ENCODE data around the gene TRIM15. TPM values are rescaled to one million over a fixed set of nuclear protein-coding genes. Genes with fewer than 3 reads are reported as not detected.
"Not testable (repeated sequence)": the region's sequence is repeated elsewhere in the genome, so short reads cannot be mapped to it uniquely, and the experiment has no call there.

The TRIM15 gene
- total and polyA plus RNA-seq, 9 of the 15 experiments (the other 6 are each of a cell fraction or from before 2014, with no cell fraction given): 0.06 to 2.6 (median 0.83) TPM

DNA sequence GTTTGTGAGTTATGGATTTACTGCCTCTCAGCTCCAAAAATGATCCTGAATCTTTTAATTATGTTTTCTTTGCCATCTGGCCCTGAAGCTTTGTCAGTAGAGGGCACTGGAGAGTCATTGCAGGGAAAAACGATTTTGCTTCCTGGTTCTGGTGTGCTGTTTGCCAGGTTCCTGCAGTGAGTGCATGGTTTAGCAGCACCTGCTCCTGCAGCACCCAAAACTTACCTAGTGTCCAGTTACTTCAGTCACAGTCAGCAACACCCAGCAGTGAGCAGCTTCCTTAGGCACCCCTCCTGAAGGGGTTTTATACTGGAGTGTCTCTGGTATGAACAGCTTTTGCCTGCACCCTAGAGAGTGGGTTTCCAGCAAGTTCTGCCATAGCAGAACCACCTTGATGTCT, 55.9 kb downstream of the TRIM15 start (continued):
- TF ChIP-seq PHTF2 (CRISPR knock-in tag; IDR thresholded peaks at IDR 0.05): no peak
- TF ChIP-seq CXXC5 (CRISPR knock-in tag; IDR thresholded peaks at IDR 0.05): no peak
- no peak for TF ChIP-seq NCOA1 (IDR thresholded peaks at IDR 0.05; ENCODE audit: low read depth)
- TF ChIP-seq ZNF212 (CRISPR knock-in tag; IDR thresholded peaks at IDR 0.05): no peak
- TF ChIP-seq, protein P1, sequence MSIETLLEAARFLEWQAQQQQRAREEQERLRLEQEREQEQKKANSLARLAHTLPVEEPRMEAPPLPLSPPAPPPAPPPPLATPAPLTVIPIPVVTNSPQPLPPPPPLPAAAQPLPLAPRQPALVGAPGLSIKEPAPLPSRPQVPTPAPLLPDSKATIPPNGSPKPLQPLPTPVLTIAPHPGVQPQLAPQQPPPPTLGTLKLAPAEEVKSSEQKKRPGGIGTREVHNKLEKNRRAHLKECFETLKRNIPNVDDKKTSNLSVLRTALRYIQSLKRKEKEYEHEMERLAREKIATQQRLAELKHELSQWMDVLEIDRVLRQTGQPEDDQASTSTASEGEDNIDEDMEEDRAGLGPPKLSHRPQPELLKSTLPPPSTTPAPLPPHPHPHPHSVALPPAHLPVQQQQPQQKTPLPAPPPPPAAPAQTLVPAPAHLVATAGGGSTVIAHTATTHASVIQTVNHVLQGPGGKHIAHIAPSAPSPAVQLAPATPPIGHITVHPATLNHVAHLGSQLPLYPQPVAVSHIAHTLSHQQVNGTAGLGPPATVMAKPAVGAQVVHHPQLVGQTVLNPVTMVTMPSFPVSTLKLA (conservative IDR thresholded peaks at IDR 0.05): no peak
- no peak for TF ChIP-seq HNRNPUL1 (IDR thresholded peaks at IDR 0.05; ENCODE audit: low read length)

DNA sequence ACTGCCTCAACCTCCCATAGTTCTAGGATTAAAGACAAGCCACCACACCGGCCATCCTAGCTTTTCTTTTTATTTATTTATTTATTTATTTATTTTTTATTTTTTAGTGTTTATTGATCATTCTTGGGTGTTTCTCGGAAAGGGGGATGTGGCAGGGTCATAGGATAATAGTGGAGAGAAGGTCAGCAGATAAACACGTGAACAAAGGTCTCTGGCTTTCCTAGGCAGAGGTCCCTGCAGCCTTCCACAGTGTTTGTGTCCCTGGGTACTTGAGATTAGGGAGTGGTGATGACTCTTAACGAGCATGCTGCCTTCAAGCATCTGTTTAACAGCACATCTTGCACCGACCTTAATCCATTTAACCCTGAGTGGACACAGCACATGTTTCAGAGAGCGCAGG, 58.0 kb downstream of the TRIM15 start:
- ATAC-seq; POLR2A ChIA-PET; H4K20me1 ChIP-seq (replicated peaks; ENCODE audit: control insufficient read depth, insufficient read depth, low read length); BruUV-seq (replicated peaks); H3K4me2 ChIP-seq (ENCODE audit: insufficient read depth, low read length); H3K9ac ChIP-seq (ENCODE audit: insufficient read depth in 1 of 2, low read depth in 2 of 2, low read length in 2 of 2); in situ Hi-C loops (cut with MboI); H2AFZ ChIP-seq (ENCODE audit: low read depth, low read length); H3K36me3 ChIP-seq (ENCODE audit: control insufficient read depth, insufficient read depth, low read length); H3K27me3 ChIP-seq (ENCODE audit: control insufficient read depth in 2 of 2, insufficient read depth in 2 of 2, low read length in 2 of 2); FAIRE-seq; DNase-seq (ENCODE audit: extremely low read depth in 1 of 4, low spot score in 3 of 4); CTCF ChIA-PET (ENCODE audit: low intra/inter-chr PET ratio); H3K4me3 ChIP-seq; H3K9me3 ChIP-seq (replicated peaks; ENCODE audit: control insufficient read depth, insufficient read depth, low read depth, low read length); intact Hi-C loops (cut with micrococcal nuclease); H3K4me1 ChIP-seq (replicated peaks in 1 of 2; ENCODE audit: control insufficient read depth in 2 of 2, insufficient read depth in 2 of 2, low read length in 2 of 2); H3K79me2 ChIP-seq (ENCODE audit: control insufficient read depth, insufficient read depth, low read length); H3K27ac ChIP-seq (ENCODE audit: extremely low read depth, low read depth, low read length); H3K9me1 ChIP-seq (ENCODE audit: control insufficient read depth, insufficient read depth, low read length): not testable (repeated sequence)
- WGBS (ENCODE audit: insufficient coverage, low coverage, missing lambda C conversion rate): 8% methylated on average over 6 of the region's 6 CpGs

DNA sequence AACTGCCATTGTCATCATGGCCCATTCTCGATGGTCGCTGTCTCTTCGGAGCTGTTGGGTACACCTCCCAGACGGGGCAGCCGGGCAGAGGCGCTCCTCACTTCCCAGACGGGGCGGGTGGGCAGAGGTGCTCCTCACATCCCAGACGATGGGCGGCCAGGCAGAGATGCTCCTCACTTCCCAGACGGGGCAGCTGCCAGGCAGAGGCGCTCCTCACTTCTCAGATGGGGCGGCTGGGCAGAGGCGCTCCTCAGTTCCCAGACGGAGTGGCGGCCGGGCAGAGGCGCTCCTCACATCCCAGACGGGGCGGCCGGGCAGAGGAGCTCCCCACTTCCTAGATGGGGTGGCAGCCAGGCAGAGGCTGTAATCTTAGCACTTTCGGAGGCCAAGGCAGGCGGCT, 58.6 kb downstream of the TRIM15 start:
- H4K20me1 ChIP-seq (replicated peaks; ENCODE audit: control insufficient read depth, insufficient read depth, low read length): not testable (repeated sequence)

More for the DNA sequence above, 58.6 kb downstream of the TRIM15 start:
- WGBS (ENCODE audit: insufficient coverage, low coverage, missing lambda C conversion rate): 10% methylated on average over 22 of the region's 23 CpGs
- CTCF ChIA-PET (ENCODE audit: low intra/inter-chr PET ratio); H3K9ac ChIP-seq (ENCODE audit: insufficient read depth in 1 of 2, low read depth in 2 of 2, low read length in 2 of 2); in situ Hi-C loops (cut with MboI); H3K27me3 ChIP-seq (ENCODE audit: control insufficient read depth in 2 of 2, insufficient read depth in 2 of 2, low read length in 2 of 2); H3K27ac ChIP-seq (ENCODE audit: extremely low read depth, low read depth, low read length); H3K4me1 ChIP-seq (replicated peaks in 1 of 2; ENCODE audit: control insufficient read depth in 2 of 2, insufficient read depth in 2 of 2, low read length in 2 of 2); DNase-seq (ENCODE audit: extremely low read depth in 1 of 4, low spot score in 3 of 4); H3K9me1 ChIP-seq (ENCODE audit: control insufficient read depth, insufficient read depth, low read length); intact Hi-C loops (cut with micrococcal nuclease); H3K4me2 ChIP-seq (ENCODE audit: insufficient read depth, low read length); H3K36me3 ChIP-seq (ENCODE audit: control insufficient read depth, insufficient read depth, low read length); FAIRE-seq; BruUV-seq (replicated peaks); H2AFZ ChIP-seq (ENCODE audit: low read depth, low read length); ATAC-seq; H3K79me2 ChIP-seq (ENCODE audit: control insufficient read depth, insufficient read depth, low read length); H3K9me3 ChIP-seq (replicated peaks; ENCODE audit: control insufficient read depth, insufficient read depth, low read depth, low read length); H3K4me3 ChIP-seq: not testable (repeated sequence)
- POLR2A ChIA-PET: interaction anchor here (0.6 kb wide), 1 partner anchor 93 kb away, joined by 3 read pairs; no protein-coding TSS in a partner anchor

Data from K562 (cell line).